GM18519 (cell line): ENCODE measurements around the gene CRELD2.

Experiments used
- ATAC-seq: cut with Tn5 transposase; IDR thresholded peaks from one replicate; pipeline ENCODE4 v1.9.1; 2021; ENCODE audit warnings: mild to moderate bottlenecking, moderate library complexity; ENCODE audit not compliant: unreplicated experiment, low FRiP score

Gene CRELD2

GRCh38 chr22:49927483-49928184 lies 9.2 kb downstream of the CRELD2 start:
- no peak for ATAC-seq

- no peak for ATAC-seq
These were observed 9.7 kb downstream of the CRELD2 start for GRCh38 chr22:49928185-49928495.

GRCh38 chr22:49928555-49929210 lies 10.2 kb downstream of the CRELD2 start:
- no peak for ATAC-seq

- ATAC-seq = no peak
These were observed 11.0 kb downstream of the CRELD2 start for GRCh38 chr22:49929211-49929979.

GRCh38 chr22:49929994-49930575 lies 11.7 kb downstream of the CRELD2 start:
- no peak for ATAC-seq

GRCh38 chr22:49930596-49931412 lies 12.4 kb downstream of the CRELD2 start:
- no peak for ATAC-seq

- no peak for ATAC-seq
These were observed 15.1 kb downstream of the CRELD2 start for GRCh38 chr22:49933236-49934159.

GRCh38 chr22:49934160-49934890 lies 15.9 kb downstream of the CRELD2 start:
- ATAC-seq = no peak

- ATAC-seq = no peak
These were observed 16.6 kb downstream of the CRELD2 start for GRCh38 chr22:49934891-49935557.

- no peak for ATAC-seq
These were observed 17.1 kb downstream of the CRELD2 start for GRCh38 chr22:49935561-49935960.

GRCh38 chr22:49936018-49936972 lies 17.9 kb downstream of the CRELD2 start:
- ATAC-seq = peak; percentile 57

- no peak for ATAC-seq
These were observed 18.7 kb downstream of the CRELD2 start for GRCh38 chr22:49936973-49937757.

- no peak for ATAC-seq
These were observed 19.5 kb downstream of the CRELD2 start for GRCh38 chr22:49937758-49938564.

- no peak for ATAC-seq
These were observed 20.2 kb downstream of the CRELD2 start for GRCh38 chr22:49938565-49939136.
